ENCODE data around the gene PGLYRP3.

The PGLYRP3 gene

DNA sequence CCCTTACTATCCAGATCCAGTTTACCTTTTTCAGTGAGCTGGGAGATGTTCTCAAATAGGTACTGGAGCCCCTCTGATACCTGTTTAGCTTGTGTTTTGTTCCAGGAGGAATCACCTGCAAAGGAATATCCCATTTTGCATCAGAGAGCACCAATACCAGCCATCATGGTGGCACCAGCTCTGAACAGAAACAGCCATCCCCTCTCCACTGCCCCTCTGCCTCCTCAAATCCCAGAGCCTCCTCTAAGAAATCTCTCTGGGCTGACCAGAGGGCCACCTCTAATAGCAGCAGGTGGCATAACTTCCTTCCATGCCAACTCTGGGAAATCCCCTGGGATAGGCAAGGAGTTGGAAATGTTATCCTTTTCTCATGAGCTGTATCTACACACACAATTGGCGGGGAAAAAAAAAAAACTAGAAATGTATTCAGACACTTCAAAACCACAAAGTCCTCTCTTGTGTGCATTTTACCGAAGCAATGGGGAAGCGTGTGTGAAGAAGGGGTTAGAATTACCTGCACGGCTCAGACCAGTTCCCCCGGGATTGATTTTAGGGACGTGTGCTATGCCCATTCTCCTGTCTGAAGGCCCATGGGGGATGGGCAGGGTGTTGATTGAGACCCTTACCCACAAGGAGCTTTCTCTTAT, 33.4 kb upstream of the PGLYRP3 start:
- TF ChIP-seq CTCF (IDR thresholded peaks at IDR 0.05; ENCODE audit: insufficient read depth, missing control alignments) = no peak
- DNase-seq (ENCODE audit: insufficient read length, low spot score) (no peak), FAIRE-seq (no peak)

DNA sequence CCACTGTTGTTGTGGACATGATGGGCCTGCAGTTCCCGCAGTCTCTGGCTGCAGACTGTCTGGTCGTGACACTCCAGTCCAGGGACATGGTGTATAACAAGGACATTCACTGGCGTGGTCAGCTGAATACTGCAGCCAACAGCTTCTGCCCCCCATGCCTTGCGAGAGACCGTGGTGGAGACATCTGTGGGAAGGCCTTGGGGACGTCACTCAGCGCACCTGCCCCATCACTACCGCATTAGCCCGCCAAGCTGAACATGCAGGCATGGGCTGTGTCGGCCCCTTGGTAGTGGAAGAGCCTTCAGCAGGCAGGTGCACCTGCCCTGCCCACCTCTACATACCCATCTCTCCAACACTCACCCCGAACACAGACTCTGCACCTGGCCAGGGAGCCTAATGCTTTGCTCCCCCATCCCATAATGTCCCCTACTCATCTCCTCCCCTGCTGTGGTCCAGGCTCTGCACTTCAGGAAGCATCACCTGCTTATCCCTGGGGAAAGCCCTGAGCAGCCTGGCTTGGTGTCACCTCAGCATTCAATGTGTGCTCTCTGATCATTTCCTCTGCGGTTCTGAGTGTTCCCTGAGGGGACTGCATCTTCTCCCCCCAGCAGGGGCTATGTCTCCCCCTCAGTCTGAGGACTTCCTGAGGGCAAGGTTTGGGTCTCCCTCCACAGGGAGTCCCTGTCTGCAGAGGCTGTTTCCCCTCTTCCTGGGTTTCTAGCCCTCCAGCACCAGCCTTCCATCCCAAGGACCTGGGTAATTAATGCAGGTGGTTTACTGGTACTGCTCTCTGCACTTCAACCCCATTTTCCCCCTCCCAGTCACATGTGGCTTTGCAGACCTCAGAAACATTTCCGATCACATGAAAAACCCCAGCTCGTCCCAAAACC, 32.7 kb upstream of the PGLYRP3 start:
- TF ChIP-seq CTCF (IDR thresholded peaks at IDR 0.05; ENCODE audit: insufficient read depth, missing control alignments) = no peak
- no peak for DNase-seq (ENCODE audit: insufficient read length, low spot score)
- no peak for FAIRE-seq

DNA sequence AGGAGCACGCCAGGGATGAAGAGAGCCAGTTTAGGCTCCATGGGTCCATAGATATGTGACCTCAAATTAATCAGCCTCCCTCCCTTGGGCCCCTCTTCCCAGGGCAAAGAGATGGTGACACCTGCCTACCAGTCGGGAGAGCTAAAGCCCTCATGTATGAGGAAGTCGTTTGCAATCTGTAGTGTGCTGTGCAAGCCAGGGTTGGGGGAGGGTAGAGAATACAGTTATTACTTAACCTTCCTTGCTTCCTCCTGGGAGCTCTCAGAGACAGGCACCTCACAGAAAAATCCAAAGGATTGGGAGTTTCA, 31.9 kb upstream of the PGLYRP3 start:
- no peak for DNase-seq (ENCODE audit: insufficient read length, low spot score)
- no peak for FAIRE-seq
- no peak for TF ChIP-seq CTCF (IDR thresholded peaks at IDR 0.05; ENCODE audit: insufficient read depth, missing control alignments)

GRCh38 chr1:153343811-153344717, 31.3 kb upstream of the PGLYRP3 start:
- no peak for TF ChIP-seq CTCF (IDR thresholded peaks at IDR 0.05; ENCODE audit: insufficient read depth, missing control alignments)
- DNase-seq (ENCODE audit: insufficient read length, low spot score) = no peak
- no peak for FAIRE-seq

GRCh38 chr1:153343040-153343681, 30.4 kb upstream of the PGLYRP3 start:
- TF ChIP-seq CTCF (IDR thresholded peaks at IDR 0.05; ENCODE audit: insufficient read depth, missing control alignments) = no peak
- FAIRE-seq (no peak), DNase-seq (ENCODE audit: insufficient read length, low spot score) (no peak)

- no peak for TF ChIP-seq CTCF (IDR thresholded peaks at IDR 0.05; ENCODE audit: insufficient read depth, missing control alignments)
- DNase-seq (ENCODE audit: insufficient read length, low spot score) = no peak
- FAIRE-seq = no peak
These were observed 29.4 kb upstream of the PGLYRP3 start for GRCh38 chr1:153342178-153342577.
